Inflammatory macrophage (primary cell): ENCODE results near the gene PRKCZ.
A peak's percentile ranks its signal among the peaks of the same experiment; 100 is the strongest.

Experiments
- DNase-seq, 2 donors: peaks; one replicate each; pipeline ENCODE4 v3.0.0-alpha.2; 2020 to 2022

The PRKCZ gene

GRCh38 chr1:2163205-2163604, 113.0 kb downstream of the PRKCZ start:
- no peak for DNase-seq

- DNase-seq: no peak
Measured at GRCh38 chr1:2165646-2166045, 115.4 kb downstream of the PRKCZ start.

- no peak for DNase-seq
Measured at GRCh38 chr1:2166254-2166653, 116.0 kb downstream of the PRKCZ start.

- no peak for DNase-seq
Measured at GRCh38 chr1:2166695-2167094, 116.5 kb downstream of the PRKCZ start.

- DNase-seq: no peak
Measured at GRCh38 chr1:2168090-2168489, 117.9 kb downstream of the PRKCZ start.

GRCh38 chr1:2168535-2168934, 118.3 kb downstream of the PRKCZ start:
- DNase-seq: no peak

- DNase-seq: no peak
Measured at GRCh38 chr1:2169200-2169836, 119.1 kb downstream of the PRKCZ start.

GRCh38 chr1:2170211-2170610, 120.0 kb downstream of the PRKCZ start:
- no peak for DNase-seq

GRCh38 chr1:2172012-2172411, 121.8 kb downstream of the PRKCZ start:
- DNase-seq: no peak

GRCh38 chr1:2172551-2173146, 122.4 kb downstream of the PRKCZ start:
- no peak for DNase-seq

- DNase-seq: no peak
Measured at GRCh38 chr1:2173546-2174347, 123.5 kb downstream of the PRKCZ start.

GRCh38 chr1:2174348-2175054, 124.3 kb downstream of the PRKCZ start:
- peak; percentile 22 to 47 for DNase-seq

GRCh38 chr1:2175055-2175414, 124.8 kb downstream of the PRKCZ start:
- no peak for DNase-seq

- DNase-seq: no peak
Measured at GRCh38 chr1:2175681-2176454, 125.7 kb downstream of the PRKCZ start.

GRCh38 chr1:2176615-2177014, 126.4 kb downstream of the PRKCZ start:
- DNase-seq: no peak

- no peak for DNase-seq
Measured at GRCh38 chr1:2177541-2177940, 127.3 kb downstream of the PRKCZ start.

GRCh38 chr1:2177946-2178538, 127.8 kb downstream of the PRKCZ start:
- peak in 1 of 2 donors; percentile 22 for DNase-seq

- no peak for DNase-seq
Measured at GRCh38 chr1:2178875-2179274, 128.7 kb downstream of the PRKCZ start.

- no peak for DNase-seq
Measured at GRCh38 chr1:2179283-2180013, 129.2 kb downstream of the PRKCZ start.

- no peak for DNase-seq
Measured at GRCh38 chr1:2180297-2181245, 130.4 kb downstream of the PRKCZ start.
